ENCODE measurements around the gene MDK.

MDK gene

DNA sequence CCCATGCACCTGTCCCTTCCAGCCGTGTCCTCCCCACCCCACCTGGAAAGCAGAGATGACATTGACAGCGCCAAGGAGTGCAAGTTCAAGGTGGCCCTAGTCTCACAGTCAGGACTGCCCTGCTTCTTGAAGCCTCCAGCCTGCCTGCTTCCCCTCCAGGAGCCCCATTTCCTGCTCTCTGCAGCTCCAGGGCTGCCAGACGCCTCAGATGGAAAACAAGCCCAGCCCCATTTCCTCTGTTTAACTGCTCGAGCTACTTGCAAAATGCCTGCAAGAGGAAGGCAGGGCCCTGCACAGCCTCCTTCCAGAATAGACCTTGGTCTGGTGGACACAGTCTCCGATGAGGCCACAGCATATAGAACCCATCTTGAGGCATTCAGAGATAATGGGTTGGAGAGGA lies 39.2 kb upstream of the MDK start:
- H3K9me2 ChIP-seq (replicated peaks; ENCODE audit: control insufficient read depth, low read length): no peaks in the 10 kb centered on the region
- 0 out of 2 replicates have a peak, but pooled peaks cover 3% of the 10 kb centered on the region for H4K20me1 ChIP-seq (ENCODE audit: control insufficient read depth, insufficient read depth, low read depth, low read length)
- H3K4me2 ChIP-seq (ENCODE audit: low read length): no peak overlapping the region
- H3F3A ChIP-seq (ENCODE audit: control insufficient read depth, insufficient read depth): peaks cover 7% of the 10 kb centered on the region; the same call in 1 of the 2 replicates
- peaks cover 32% of the 10 kb centered on the region for H3K4me1 ChIP-seq (ENCODE audit: control insufficient read depth, low read length)
- peaks cover 64% of the 10 kb centered on the region for H3K27me3 ChIP-seq (ENCODE audit: control insufficient read depth, low read length)
- H3K9me3 ChIP-seq (ENCODE audit: control insufficient read depth, insufficient read depth, low read length): no peaks in the 10 kb centered on the region
- no peak overlapping the region for H3K4me3 ChIP-seq (ENCODE audit: low read length)
- no peaks in the 10 kb centered on the region for H3K36me3 ChIP-seq (ENCODE audit: control insufficient read depth, low read length)
- TF ChIP-seq EZH2phosphoT487 (IDR thresholded peaks at IDR 0.05; ENCODE audit: borderline replicate concordance, low read length) (no peak), CTCF (IDR thresholded peaks at IDR 0.05; ENCODE audit: low read depth, low read length, poor library complexity, severe bottlenecking) (no peak)
- H3K27ac ChIP-seq (ENCODE audit: low read depth, low read length): no peak overlapping the region
- H3K79me2 ChIP-seq (ENCODE audit: control insufficient read depth, low read length): no peaks in the 10 kb centered on the region

DNA sequence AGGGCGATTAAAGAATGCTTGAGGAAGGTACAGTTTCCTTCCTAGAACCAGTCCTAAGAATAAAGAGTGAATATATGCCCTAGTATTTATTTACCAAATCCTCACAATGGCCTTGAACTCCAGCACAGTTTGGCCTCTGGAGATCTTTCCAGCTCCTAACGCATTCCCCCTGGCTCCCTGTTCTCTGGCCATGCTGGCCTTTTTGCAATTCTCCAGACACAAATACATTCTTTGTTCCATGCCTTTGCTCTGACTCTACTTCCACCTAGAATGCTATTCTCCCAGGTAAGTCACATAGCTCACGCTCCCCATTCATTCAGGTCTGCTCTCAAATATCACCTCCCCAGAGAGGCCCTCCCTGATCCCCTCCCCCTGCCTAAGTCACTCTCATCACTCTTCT lies 37.9 kb upstream of the MDK start:
- H3K4me2 ChIP-seq (ENCODE audit: low read length): no peak overlapping the region
- H3K9me2 ChIP-seq (replicated peaks; ENCODE audit: control insufficient read depth, low read length): no peaks in the 10 kb centered on the region
- no peak overlapping the region for H3K4me3 ChIP-seq (ENCODE audit: low read length)
- H3F3A ChIP-seq (ENCODE audit: control insufficient read depth, insufficient read depth): peaks cover 7% of the 10 kb centered on the region; the same call in 1 of the 2 replicates
- no peak for TF ChIP-seq EZH2phosphoT487 (IDR thresholded peaks at IDR 0.05; ENCODE audit: borderline replicate concordance, low read length)
- TF ChIP-seq CTCF (IDR thresholded peaks at IDR 0.05; ENCODE audit: low read depth, low read length, poor library complexity, severe bottlenecking): no peak
- H3K36me3 ChIP-seq (ENCODE audit: control insufficient read depth, low read length): no peaks in the 10 kb centered on the region
- peaks cover 64% of the 10 kb centered on the region for H3K27me3 ChIP-seq (ENCODE audit: control insufficient read depth, low read length)
- no peak overlapping the region for H3K27ac ChIP-seq (ENCODE audit: low read depth, low read length)
- peaks cover 10% of the 10 kb centered on the region for H3K79me2 ChIP-seq (ENCODE audit: control insufficient read depth, low read length)
- no peaks in the 10 kb centered on the region for H3K9me3 ChIP-seq (ENCODE audit: control insufficient read depth, insufficient read depth, low read length)
- peaks cover 37% of the 10 kb centered on the region for H3K4me1 ChIP-seq (ENCODE audit: control insufficient read depth, low read length)
- H4K20me1 ChIP-seq (ENCODE audit: control insufficient read depth, insufficient read depth, low read depth, low read length): 0 out of 2 replicates have a peak, but pooled peaks cover 5% of the 10 kb centered on the region

- no peaks in the 10 kb centered on the region for H3K9me2 ChIP-seq (replicated peaks; ENCODE audit: control insufficient read depth, low read length)
- TF ChIP-seq EZH2phosphoT487 (IDR thresholded peaks at IDR 0.05; ENCODE audit: borderline replicate concordance, low read length) (no peak), CTCF (IDR thresholded peaks at IDR 0.05; ENCODE audit: low read depth, low read length, poor library complexity, severe bottlenecking) (no peak)
- H4K20me1 ChIP-seq (ENCODE audit: control insufficient read depth, insufficient read depth, low read depth, low read length): peaks cover 11% of the 10 kb centered on the region; the same call in 1 of the 2 replicates
- peaks cover 50% of the 10 kb centered on the region for H3K4me1 ChIP-seq (ENCODE audit: control insufficient read depth, low read length)
- peak overlapping the region; percentile 28; the same call in 1 of the 2 replicates for H3K4me3 ChIP-seq (ENCODE audit: low read length)
- H3K27ac ChIP-seq (ENCODE audit: low read depth, low read length): no peak overlapping the region
- H3K9me3 ChIP-seq (ENCODE audit: control insufficient read depth, insufficient read depth, low read length): no peaks in the 10 kb centered on the region
- H3K27me3 ChIP-seq (ENCODE audit: control insufficient read depth, low read length): peaks cover 53% of the 10 kb centered on the region
- H3K79me2 ChIP-seq (ENCODE audit: control insufficient read depth, low read length): peaks cover 26% of the 10 kb centered on the region
- peak overlapping the region; percentile 42 for H3K4me2 ChIP-seq (ENCODE audit: low read length)
- peaks cover 7% of the 10 kb centered on the region; the same call in 1 of the 2 replicates for H3F3A ChIP-seq (ENCODE audit: control insufficient read depth, insufficient read depth)
- no peaks in the 10 kb centered on the region; the same call in 1 of the 2 replicates for H3K36me3 ChIP-seq (ENCODE audit: control insufficient read depth, low read length)
Measured at GRCh38 chr11:46345131-46345597, 36.3 kb upstream of the MDK start.
